ENCODE data around the gene PRR15L. TPM values are rescaled to one million over a fixed set of nuclear protein-coding genes. Genes with fewer than 3 reads are reported as not detected.
"Not testable (repeated sequence)": the region's sequence is repeated elsewhere in the genome, so short reads cannot be mapped to it uniquely, and the experiment has no call there.

Gene PRR15L
- polyA plus RNA-seq, 1 donor (not counting 4 experiments of a cell fraction or from before 2014, with no cell fraction given): 0.16 TPM

DNA sequence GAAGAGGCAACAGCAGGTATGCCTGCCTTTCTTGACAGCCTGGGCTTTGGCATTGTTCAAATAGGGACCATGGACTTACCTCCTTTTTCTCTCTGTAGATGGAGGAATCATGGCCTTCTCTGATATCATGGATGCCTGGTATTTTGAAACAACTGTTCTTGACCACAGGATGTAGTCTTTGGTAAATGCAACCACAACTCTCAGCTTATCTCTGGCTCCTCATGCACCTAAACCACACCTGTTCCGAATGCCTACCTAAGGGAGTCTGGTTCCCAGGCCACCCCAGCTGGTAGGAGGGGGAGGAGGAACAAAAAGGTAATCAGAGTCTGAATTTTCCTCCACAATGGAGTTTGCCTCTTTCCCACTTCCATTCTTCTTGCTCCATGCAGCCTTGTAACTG is 32.0 kb upstream of the PRR15L start:
- Histone ChIP-seq H3K9ac (ENCODE audit: control insufficient read depth, extremely low read depth, insufficient read depth, low read length) (no peak overlapping the region), H4K20me1 (ENCODE audit: control insufficient read depth, extremely low read depth, insufficient read depth, low read length) (no peaks in the 10 kb centered on the region), H3K9me1 (ENCODE audit: control insufficient read depth, extremely low read depth, insufficient read depth, low read length) (no peaks in the 10 kb centered on the region), H3K36me3 (ENCODE audit: control insufficient read depth in 2 of 2, extremely low read depth in 1 of 2, insufficient read depth in 2 of 2, low read length in 2 of 2) (no peaks in the 10 kb centered on the region), H3K4me2 (ENCODE audit: control insufficient read depth, extremely low read depth, insufficient read depth, low read depth, low read length) (no peak overlapping the region), H3K4me3 (ENCODE audit: control insufficient read depth in 2 of 3, extremely low read depth in 1 of 3, insufficient read depth in 2 of 3, low read depth in 1 of 3, low read length in 3 of 3) (no peak overlapping the region), H2AFZ (ENCODE audit: control insufficient read depth, low read length) (no peak overlapping the region), H3K79me2 (ENCODE audit: control insufficient read depth, insufficient read depth, low read length) (no peaks in the 10 kb centered on the region), H3K27ac (ENCODE audit: control insufficient read depth, insufficient read depth, low read length) (no peak overlapping the region), H3K27me3 (ENCODE audit: control insufficient read depth, extremely low read depth, insufficient read depth, low read length) (no peaks in the 10 kb centered on the region), H3K9me3 (ENCODE audit: control insufficient read depth, low read depth, low read length) (no peaks in the 10 kb centered on the region), H3K4me1 (ENCODE audit: control insufficient read depth, extremely low read depth, insufficient read depth, low read length) (no peaks in the 10 kb centered on the region)
- no peak for FAIRE-seq
- no peak for TF ChIP-seq EZH2 (IDR thresholded peaks at IDR 0.05; ENCODE audit: low read length)
- TF ChIP-seq, protein P1, sequence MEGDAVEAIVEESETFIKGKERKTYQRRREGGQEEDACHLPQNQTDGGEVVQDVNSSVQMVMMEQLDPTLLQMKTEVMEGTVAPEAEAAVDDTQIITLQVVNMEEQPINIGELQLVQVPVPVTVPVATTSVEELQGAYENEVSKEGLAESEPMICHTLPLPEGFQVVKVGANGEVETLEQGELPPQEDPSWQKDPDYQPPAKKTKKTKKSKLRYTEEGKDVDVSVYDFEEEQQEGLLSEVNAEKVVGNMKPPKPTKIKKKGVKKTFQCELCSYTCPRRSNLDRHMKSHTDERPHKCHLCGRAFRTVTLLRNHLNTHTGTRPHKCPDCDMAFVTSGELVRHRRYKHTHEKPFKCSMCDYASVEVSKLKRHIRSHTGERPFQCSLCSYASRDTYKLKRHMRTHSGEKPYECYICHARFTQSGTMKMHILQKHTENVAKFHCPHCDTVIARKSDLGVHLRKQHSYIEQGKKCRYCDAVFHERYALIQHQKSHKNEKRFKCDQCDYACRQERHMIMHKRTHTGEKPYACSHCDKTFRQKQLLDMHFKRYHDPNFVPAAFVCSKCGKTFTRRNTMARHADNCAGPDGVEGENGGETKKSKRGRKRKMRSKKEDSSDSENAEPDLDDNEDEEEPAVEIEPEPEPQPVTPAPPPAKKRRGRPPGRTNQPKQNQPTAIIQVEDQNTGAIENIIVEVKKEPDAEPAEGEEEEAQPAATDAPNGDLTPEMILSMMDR (optimal IDR thresholded peaks at IDR 0.05 in 1 of 3, IDR thresholded peaks at IDR 0.05 in 1 of 3, conservative IDR thresholded peaks at IDR 0.05 in 1 of 3; ENCODE audit: extremely low read depth in 1 of 3, insufficient read depth in 2 of 3, low read length in 3 of 3): no peak
- no peak for DNase-seq (ENCODE audit: low read depth, low spot score)
- dilution Hi-C loops (cut with MboI; ENCODE audit: extremely low pct_ligation_motif_present, low sequenced_read_pairs): no loop called here

DNA sequence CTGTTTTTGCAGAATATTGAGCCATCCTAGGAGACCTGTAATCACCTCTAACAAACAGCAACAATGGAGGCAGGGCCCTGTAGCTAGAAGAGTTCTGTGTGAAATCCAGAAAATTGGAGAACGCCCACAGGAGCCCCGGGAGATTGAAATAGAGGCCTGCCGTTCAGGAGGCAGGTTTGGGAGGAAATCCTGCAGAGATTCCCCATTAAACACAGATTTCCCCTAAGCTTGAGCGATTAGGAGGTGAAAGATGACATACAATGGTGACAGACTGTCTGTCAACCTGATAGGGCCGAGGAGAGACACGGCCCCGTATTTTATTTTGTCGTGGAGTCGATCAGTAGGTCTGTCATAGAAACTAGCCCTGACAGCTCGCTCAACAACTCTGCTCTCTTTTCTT is 31.5 kb upstream of the PRR15L start:
- Histone ChIP-seq H3K4me1 (ENCODE audit: control insufficient read depth, extremely low read depth, insufficient read depth, low read length) (no peaks in the 10 kb centered on the region), H3K4me2 (ENCODE audit: control insufficient read depth, extremely low read depth, insufficient read depth, low read depth, low read length) (no peak overlapping the region), H3K36me3 (ENCODE audit: control insufficient read depth in 2 of 2, extremely low read depth in 1 of 2, insufficient read depth in 2 of 2, low read length in 2 of 2) (no peaks in the 10 kb centered on the region), H3K9me1 (ENCODE audit: control insufficient read depth, extremely low read depth, insufficient read depth, low read length) (no peaks in the 10 kb centered on the region), H3K27me3 (ENCODE audit: control insufficient read depth, extremely low read depth, insufficient read depth, low read length) (no peaks in the 10 kb centered on the region), H3K9me3 (ENCODE audit: control insufficient read depth, low read depth, low read length) (no peaks in the 10 kb centered on the region), H4K20me1 (ENCODE audit: control insufficient read depth, extremely low read depth, insufficient read depth, low read length) (no peaks in the 10 kb centered on the region), H2AFZ (ENCODE audit: control insufficient read depth, low read length) (no peak overlapping the region), H3K9ac (ENCODE audit: control insufficient read depth, extremely low read depth, insufficient read depth, low read length) (no peak overlapping the region), H3K4me3 (ENCODE audit: control insufficient read depth in 2 of 3, extremely low read depth in 1 of 3, insufficient read depth in 2 of 3, low read depth in 1 of 3, low read length in 3 of 3) (no peak overlapping the region), H3K27ac (ENCODE audit: control insufficient read depth, insufficient read depth, low read length) (no peak overlapping the region), H3K79me2 (ENCODE audit: control insufficient read depth, insufficient read depth, low read length) (no peaks in the 10 kb centered on the region)
- DNase-seq (ENCODE audit: low read depth, low spot score): no peak
- dilution Hi-C loops (cut with MboI; ENCODE audit: extremely low pct_ligation_motif_present, low sequenced_read_pairs): no loop called here
- FAIRE-seq: no peak
- no peak for TF ChIP-seq EZH2 (IDR thresholded peaks at IDR 0.05; ENCODE audit: low read length)
- TF ChIP-seq, protein P1 (optimal IDR thresholded peaks at IDR 0.05 in 1 of 3, IDR thresholded peaks at IDR 0.05 in 1 of 3, conservative IDR thresholded peaks at IDR 0.05 in 1 of 3; ENCODE audit: extremely low read depth in 1 of 3, insufficient read depth in 2 of 3, low read length in 3 of 3): no peak

DNA sequence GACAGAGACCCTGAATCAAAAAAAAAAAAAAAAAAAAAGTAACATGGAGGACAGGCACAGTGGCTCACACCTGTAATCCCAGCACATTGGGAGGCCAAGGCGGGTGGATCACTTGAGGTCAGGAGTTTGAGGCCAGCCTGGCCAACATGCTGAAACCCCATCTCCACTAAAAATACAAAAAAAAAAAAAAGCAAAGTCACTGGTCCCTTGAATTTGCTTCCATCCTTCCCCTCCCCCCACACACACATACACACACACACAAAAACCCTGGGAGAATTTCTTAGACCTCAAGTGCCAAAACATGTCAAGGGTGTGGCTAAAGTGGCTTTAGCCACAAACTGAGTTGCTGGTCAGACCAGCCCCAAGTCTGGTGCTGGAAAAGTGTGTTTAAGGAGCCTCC is 30.8 kb upstream of the PRR15L start:
- H3K4me2 ChIP-seq (ENCODE audit: control insufficient read depth, extremely low read depth, insufficient read depth, low read depth, low read length); H3K27me3 ChIP-seq (ENCODE audit: control insufficient read depth, extremely low read depth, insufficient read depth, low read length); H3K9me3 ChIP-seq (ENCODE audit: control insufficient read depth, low read depth, low read length); H3K27ac ChIP-seq (ENCODE audit: control insufficient read depth, insufficient read depth, low read length); H2AFZ ChIP-seq (ENCODE audit: control insufficient read depth, low read length); H3K9me1 ChIP-seq (ENCODE audit: control insufficient read depth, extremely low read depth, insufficient read depth, low read length); dilution Hi-C loops (cut with MboI; ENCODE audit: extremely low pct_ligation_motif_present, low sequenced_read_pairs); H4K20me1 ChIP-seq (ENCODE audit: control insufficient read depth, extremely low read depth, insufficient read depth, low read length); FAIRE-seq; H3K36me3 ChIP-seq (ENCODE audit: control insufficient read depth in 2 of 2, extremely low read depth in 1 of 2, insufficient read depth in 2 of 2, low read length in 2 of 2); DNase-seq (ENCODE audit: low read depth, low spot score); H3K4me3 ChIP-seq (ENCODE audit: control insufficient read depth in 2 of 3, extremely low read depth in 1 of 3, insufficient read depth in 2 of 3, low read depth in 1 of 3, low read length in 3 of 3); H3K79me2 ChIP-seq (ENCODE audit: control insufficient read depth, insufficient read depth, low read length); H3K9ac ChIP-seq (ENCODE audit: control insufficient read depth, extremely low read depth, insufficient read depth, low read length); H3K4me1 ChIP-seq (ENCODE audit: control insufficient read depth, extremely low read depth, insufficient read depth, low read length): not testable (repeated sequence)
